ENCODE measurements around the gene SLIT3. TPM values are rescaled to one million over a fixed set of nuclear protein-coding genes. Genes with fewer than 3 reads are reported as not detected.
A peak's percentile ranks its signal among the peaks of the same experiment; 100 is the strongest.
"Not testable (repeated sequence)": the region's sequence is repeated elsewhere in the genome, so short reads cannot be mapped to it uniquely, and the experiment has no call there.

SLIT3 gene
- total RNA-seq, 2 experiments from 2014 or later = 0.15 TPM; not detected in 1

GRCh38 chr5:168638846-168639245 is 662.1 kb downstream of the SLIT3 start:
- H3K27me3 Mint-ChIP-seq; H3K4me3 Mint-ChIP-seq; H3K9me3 Mint-ChIP-seq; H3K4me1 Mint-ChIP-seq; POLR2A ChIA-PET; H3K27ac Mint-ChIP-seq; H3K36me3 Mint-ChIP-seq (ENCODE audit: low read depth); DNase-seq: not testable (repeated sequence)
- CTCF ChIA-PET = interaction anchor here (0.6 to 0.7 kb wide), 3 partner anchors 366 to 852 kb away, joined by 3 to 4 read pairs (median 3); no protein-coding TSS in a partner anchor

GRCh38 chr5:168637793-168638192 is 663.1 kb downstream of the SLIT3 start:
- peaks cover 2% of the 10 kb centered on the region for H3K27me3 Mint-ChIP-seq
- DNase-seq = no peak
- no peak overlapping the region for H3K4me3 Mint-ChIP-seq
- H3K4me1 Mint-ChIP-seq = no peaks in the 10 kb centered on the region
- no peaks in the 10 kb centered on the region for H3K9me3 Mint-ChIP-seq
- H3K27ac Mint-ChIP-seq = no peak overlapping the region
- POLR2A ChIA-PET = no interaction called here
- CTCF ChIA-PET = no interaction called here
- no peaks in the 10 kb centered on the region for H3K36me3 Mint-ChIP-seq (ENCODE audit: low read depth)

GRCh38 chr5:168637281-168637680 is 663.7 kb downstream of the SLIT3 start:
- ChIA-PET CTCF (no interaction called here), POLR2A (no interaction called here)
- no peaks in the 10 kb centered on the region for H3K4me1 Mint-ChIP-seq
- H3K9me3 Mint-ChIP-seq = no peaks in the 10 kb centered on the region
- H3K27ac Mint-ChIP-seq = no peak overlapping the region
- no peaks in the 10 kb centered on the region for H3K36me3 Mint-ChIP-seq (ENCODE audit: low read depth)
- H3K27me3 Mint-ChIP-seq = peaks cover 2% of the 10 kb centered on the region
- H3K4me3 Mint-ChIP-seq = no peak overlapping the region
- DNase-seq = no peak

- H3K27ac Mint-ChIP-seq; H3K4me3 Mint-ChIP-seq; H3K36me3 Mint-ChIP-seq (ENCODE audit: low read depth); DNase-seq; H3K9me3 Mint-ChIP-seq; POLR2A ChIA-PET; H3K4me1 Mint-ChIP-seq: not testable (repeated sequence)
- CTCF ChIA-PET = interaction anchor here (1.1 kb wide), 1 partner anchor 10 kb away, joined by 5 read pairs; no protein-coding TSS in a partner anchor
- peaks cover 11% of the 10 kb centered on the region for H3K27me3 Mint-ChIP-seq
These were observed 670.0 kb downstream of the SLIT3 start for GRCh38 chr5:168630958-168631357.

- no peak overlapping the region for H3K27ac Mint-ChIP-seq
- no peak for DNase-seq
- POLR2A ChIA-PET = no interaction called here
- no peaks in the 10 kb centered on the region for H3K4me1 Mint-ChIP-seq
- no peak overlapping the region for H3K4me3 Mint-ChIP-seq
- H3K36me3 Mint-ChIP-seq (ENCODE audit: low read depth) = no peaks in the 10 kb centered on the region
- CTCF ChIA-PET = no interaction called here
- H3K27me3 Mint-ChIP-seq = peaks cover 4% of the 10 kb centered on the region
- no peaks in the 10 kb centered on the region for H3K9me3 Mint-ChIP-seq
These were observed 676.0 kb downstream of the SLIT3 start for GRCh38 chr5:168624850-168625364.

- Mint-ChIP-seq H3K9me3 (no peaks in the 10 kb centered on the region), H3K36me3 (ENCODE audit: low read depth) (no peaks in the 10 kb centered on the region), H3K4me3 (no peak overlapping the region), H3K27ac (no peak overlapping the region), H3K4me1 (no peaks in the 10 kb centered on the region), H3K27me3 (no peaks in the 10 kb centered on the region)
- ChIA-PET POLR2A (no interaction called here), CTCF (interaction anchor here (0.6 to 1.6 kb wide), 2 partner anchors 10 to 32 kb away, joined by 4 to 5 read pairs; no protein-coding TSS in a partner anchor)
- no peak for DNase-seq
These were observed 680.1 kb downstream of the SLIT3 start for GRCh38 chr5:168620807-168621206.

GRCh38 chr5:168614661-168615060 is 686.3 kb downstream of the SLIT3 start:
- ChIA-PET POLR2A (no interaction called here), CTCF (no interaction called here)
- no peak overlapping the region for H3K27ac Mint-ChIP-seq
- no peaks in the 10 kb centered on the region for H3K36me3 Mint-ChIP-seq (ENCODE audit: low read depth)
- no peaks in the 10 kb centered on the region for H3K9me3 Mint-ChIP-seq
- H3K27me3 Mint-ChIP-seq = no peaks in the 10 kb centered on the region
- no peak overlapping the region for H3K4me3 Mint-ChIP-seq
- no peak for DNase-seq
- H3K4me1 Mint-ChIP-seq = peaks cover 9% of the 10 kb centered on the region

GRCh38 chr5:168613996-168614395 is 686.9 kb downstream of the SLIT3 start:
- ChIA-PET POLR2A (no interaction called here), CTCF (no interaction called here)
- Mint-ChIP-seq H3K9me3 (no peaks in the 10 kb centered on the region), H3K36me3 (ENCODE audit: low read depth) (no peaks in the 10 kb centered on the region), H3K27me3 (no peaks in the 10 kb centered on the region), H3K27ac (no peak overlapping the region), H3K4me1 (peaks cover 9% of the 10 kb centered on the region), H3K4me3 (no peak overlapping the region)
- no peak for DNase-seq

- no peaks in the 10 kb centered on the region for H3K9me3 Mint-ChIP-seq
- no peak for DNase-seq
- peaks cover 9% of the 10 kb centered on the region for H3K4me1 Mint-ChIP-seq
- CTCF ChIA-PET = no interaction called here
- no peak overlapping the region for H3K4me3 Mint-ChIP-seq
- POLR2A ChIA-PET = interaction anchor here (0.6 kb wide), 1 partner anchor 9 kb away, joined by 5 read pairs; no protein-coding TSS in a partner anchor
- H3K27ac Mint-ChIP-seq = peak overlapping the region; percentile 72
- no peaks in the 10 kb centered on the region for H3K36me3 Mint-ChIP-seq (ENCODE audit: low read depth)
- H3K27me3 Mint-ChIP-seq = no peaks in the 10 kb centered on the region
These were observed 687.5 kb downstream of the SLIT3 start for GRCh38 chr5:168613396-168613795.

GRCh38 chr5:168612996-168613395 is 687.9 kb downstream of the SLIT3 start:
- no peak overlapping the region for H3K4me3 Mint-ChIP-seq
- H3K4me1 Mint-ChIP-seq = peaks cover 11% of the 10 kb centered on the region
- H3K27ac Mint-ChIP-seq = peak overlapping the region; percentile 72
- ChIA-PET POLR2A (interaction anchor here (0.6 kb wide), 1 partner anchor 9 kb away, joined by 5 read pairs; no protein-coding TSS in a partner anchor), CTCF (no interaction called here)
- H3K27me3 Mint-ChIP-seq = no peaks in the 10 kb centered on the region
- peak; percentile 12 for DNase-seq
- no peaks in the 10 kb centered on the region for H3K36me3 Mint-ChIP-seq (ENCODE audit: low read depth)
- no peaks in the 10 kb centered on the region for H3K9me3 Mint-ChIP-seq

GRCh38 chr5:168612123-168612522 is 688.8 kb downstream of the SLIT3 start:
- Mint-ChIP-seq H3K27ac (no peak overlapping the region), H3K36me3 (ENCODE audit: low read depth) (no peaks in the 10 kb centered on the region)
- CTCF ChIA-PET = no interaction called here

More at GRCh38 chr5:168612123-168612522, 688.8 kb downstream of the SLIT3 start:
- no peaks in the 10 kb centered on the region for H3K27me3 Mint-ChIP-seq
- H3K4me1 Mint-ChIP-seq = peaks cover 14% of the 10 kb centered on the region
- H3K4me3 Mint-ChIP-seq = no peak overlapping the region
- POLR2A ChIA-PET = no interaction called here
- H3K9me3 Mint-ChIP-seq = no peaks in the 10 kb centered on the region
- no peak for DNase-seq

Small RNAs within 50 kb of the gene (microRNA-seq; reads per million reads assigned to microRNA genes)
- not detected for gene MIR218-2 (ENCODE audit: borderline microRNAs expressed, borderline replicate concordance)
- gene MIR585 (ENCODE audit: borderline microRNAs expressed, borderline replicate concordance) = not detected
